Neural cell (in vitro differentiated cells): ENCODE measurements around the gene SF3B5.

Experiments
- CTCF ChIP-seq: fragments of 450-650 bp; IDR thresholded peaks from 2 replicates; pipeline ENCODE4 v1.5.1; 2014; ENCODE audit warnings: antibody characterized with exemption, mild to moderate bottlenecking, moderate library complexity; ENCODE audit not compliant: poor library complexity, severe bottlenecking
- EP300 ChIP-seq: fragments of 450-650 bp; conservative IDR thresholded peaks from 2 replicates; pipeline ENCODE4 v1.6.1; 2014; ENCODE audit warnings: antibody characterized with exemption, mild to moderate bottlenecking, moderate library complexity; ENCODE audit not compliant: poor library complexity, severe bottlenecking
- EZH2 ChIP-seq: fragments of 200-600, 300-800 bp; shearing (Covaris generic), sonication (generic); IDR thresholded peaks from 2 replicates; pipeline ENCODE4 v1.6.1; 2014; ENCODE audit warnings: antibody characterized with exemption, low read length, borderline replicate concordance, mild to moderate bottlenecking; ENCODE audit not compliant: insufficient read depth, poor library complexity, severe bottlenecking
- MXI1 ChIP-seq: fragments of 450-650 bp; conservative IDR thresholded peaks from 2 replicates; pipeline ENCODE4 v1.6.1; 2014; ENCODE audit warnings: antibody characterized with exemption, mild to moderate bottlenecking; ENCODE audit not compliant: poor library complexity, severe bottlenecking
- POLR2AphosphoS5 ChIP-seq: IDR thresholded peaks from 2 replicates; pipeline ENCODE4 v1.6.1; 2012
- SMC3 ChIP-seq: fragments of 450-650 bp; conservative IDR thresholded peaks from 2 replicates; pipeline ENCODE4 v1.6.1; 2014; ENCODE audit warnings: antibody characterized with exemption, mild to moderate bottlenecking, moderate library complexity; ENCODE audit not compliant: poor library complexity
- TAF1 ChIP-seq: IDR thresholded peaks from 2 replicates; pipeline ENCODE4 v1.6.1; 2012; ENCODE audit warnings: low read depth

GRCh38 chr6:144087789-144088426 is 7.5 kb downstream of the SF3B5 start:
- no peak for TF ChIP-seq CTCF
- TF ChIP-seq EZH2 = no peak
- no peak for TF ChIP-seq SMC3
- TF ChIP-seq POLR2AphosphoS5 = no peak
- TF ChIP-seq MXI1 = no peak
- no peak for TF ChIP-seq TAF1
- no peak for TF ChIP-seq EP300
